IPS-18c (cell line): ENCODE data around the gene KDM4C.
"Not testable (repeated sequence)": the region's sequence is repeated elsewhere in the genome, so short reads cannot be mapped to it uniquely, and the experiment has no call there.

ENCODE experiments used
- H3K4me3 ChIP-seq: 2 replicates; pipeline ENCODE4 v1.7.0; 2013; ENCODE audit warnings: low read depth, mild to moderate bottlenecking, low read length, moderate library complexity; ENCODE audit not compliant: insufficient read depth
- H3K9me3 ChIP-seq: one replicate; pipeline ENCODE4 v1.6.1; 2013; ENCODE audit warnings: mild to moderate bottlenecking, low read length, moderate library complexity; ENCODE audit not compliant: control insufficient read depth, insufficient read depth

Gene KDM4C

GRCh38 chr9:7177383-7177782 lies 419.6 kb downstream of the KDM4C start:
- Histone ChIP-seq H3K4me3 (no peak overlapping the region), H3K9me3 (no peaks in the 10 kb centered on the region)

GRCh38 chr9:7178729-7179128 lies 421.0 kb downstream of the KDM4C start:
- Histone ChIP-seq H3K9me3 (no peaks in the 10 kb centered on the region), H3K4me3 (no peak overlapping the region)

- Histone ChIP-seq H3K9me3 (no peaks in the 10 kb centered on the region), H3K4me3 (no peak overlapping the region)
These were observed 422.5 kb downstream of the KDM4C start for GRCh38 chr9:7180247-7180646.

GRCh38 chr9:7183139-7183538 lies 425.4 kb downstream of the KDM4C start:
- not testable (repeated sequence) for H3K4me3 ChIP-seq, H3K9me3 ChIP-seq

- no peaks in the 10 kb centered on the region for H3K9me3 ChIP-seq
- H3K4me3 ChIP-seq: no peak overlapping the region
These were observed 427.8 kb downstream of the KDM4C start for GRCh38 chr9:7185612-7186011.

- Histone ChIP-seq H3K9me3 (no peaks in the 10 kb centered on the region), H3K4me3 (no peak overlapping the region)
These were observed 428.4 kb downstream of the KDM4C start for GRCh38 chr9:7186175-7186574.

- Histone ChIP-seq H3K4me3 (no peak overlapping the region), H3K9me3 (no peaks in the 10 kb centered on the region)
These were observed 434.5 kb downstream of the KDM4C start for GRCh38 chr9:7192266-7192665.

GRCh38 chr9:7195526-7195925 lies 437.8 kb downstream of the KDM4C start:
- Histone ChIP-seq H3K4me3 (no peak overlapping the region), H3K9me3 (no peaks in the 10 kb centered on the region)

- no peak overlapping the region for H3K4me3 ChIP-seq
- no peaks in the 10 kb centered on the region for H3K9me3 ChIP-seq
These were observed 438.7 kb downstream of the KDM4C start for GRCh38 chr9:7196467-7196866.

GRCh38 chr9:7201196-7201595 lies 443.4 kb downstream of the KDM4C start:
- no peaks in the 10 kb centered on the region for H3K9me3 ChIP-seq
- H3K4me3 ChIP-seq: no peak overlapping the region

GRCh38 chr9:7205806-7206205 lies 448.0 kb downstream of the KDM4C start:
- Histone ChIP-seq H3K4me3 (no peak overlapping the region), H3K9me3 (no peaks in the 10 kb centered on the region)

- no peaks in the 10 kb centered on the region for H3K9me3 ChIP-seq
- H3K4me3 ChIP-seq: no peak overlapping the region
These were observed 448.5 kb downstream of the KDM4C start for GRCh38 chr9:7206221-7206758.

- H3K4me3 ChIP-seq: no peak overlapping the region
- no peaks in the 10 kb centered on the region for H3K9me3 ChIP-seq
These were observed 451.4 kb downstream of the KDM4C start for GRCh38 chr9:7209016-7209715.

- Histone ChIP-seq H3K9me3 (no peaks in the 10 kb centered on the region), H3K4me3 (no peak overlapping the region)
These were observed 452.2 kb downstream of the KDM4C start for GRCh38 chr9:7209990-7210389.

- no peaks in the 10 kb centered on the region for H3K9me3 ChIP-seq
- H3K4me3 ChIP-seq: no peak overlapping the region
These were observed 453.3 kb downstream of the KDM4C start for GRCh38 chr9:7210854-7211637.

- no peak overlapping the region for H3K4me3 ChIP-seq
These were observed 453.9 kb downstream of the KDM4C start for GRCh38 chr9:7211657-7212056.

GRCh38 chr9:7212101-7212500 lies 454.3 kb downstream of the KDM4C start:
- H3K4me3 ChIP-seq: no peak overlapping the region
- H3K9me3 ChIP-seq: no peaks in the 10 kb centered on the region

More at GRCh38 chr9:7211657-7212056, 453.9 kb downstream of the KDM4C start:
- no peaks in the 10 kb centered on the region for H3K9me3 ChIP-seq
